Measurements from ENCODE around the gene AOPEP.

DNA sequence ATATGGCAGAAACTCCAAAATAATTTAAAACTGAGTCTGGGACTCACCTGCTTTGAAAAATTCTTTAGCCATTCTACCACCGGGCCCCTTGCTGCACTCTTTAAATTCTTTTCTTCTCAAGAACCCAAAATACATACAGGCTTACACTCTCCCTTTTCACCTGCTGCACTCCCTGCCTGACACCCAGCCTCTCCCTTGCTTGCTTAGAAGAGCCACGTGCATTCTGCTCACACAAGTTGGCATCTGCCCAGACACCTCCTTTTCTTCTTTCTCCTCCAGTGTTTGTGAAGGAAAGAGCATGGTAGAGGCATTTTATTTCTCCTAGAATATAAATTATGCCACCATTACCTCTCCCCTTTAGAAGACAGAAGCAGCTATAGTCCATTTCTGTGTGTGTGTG lies 39.0 kb upstream of the AOPEP start:
- TF ChIP-seq, protein P1, sequence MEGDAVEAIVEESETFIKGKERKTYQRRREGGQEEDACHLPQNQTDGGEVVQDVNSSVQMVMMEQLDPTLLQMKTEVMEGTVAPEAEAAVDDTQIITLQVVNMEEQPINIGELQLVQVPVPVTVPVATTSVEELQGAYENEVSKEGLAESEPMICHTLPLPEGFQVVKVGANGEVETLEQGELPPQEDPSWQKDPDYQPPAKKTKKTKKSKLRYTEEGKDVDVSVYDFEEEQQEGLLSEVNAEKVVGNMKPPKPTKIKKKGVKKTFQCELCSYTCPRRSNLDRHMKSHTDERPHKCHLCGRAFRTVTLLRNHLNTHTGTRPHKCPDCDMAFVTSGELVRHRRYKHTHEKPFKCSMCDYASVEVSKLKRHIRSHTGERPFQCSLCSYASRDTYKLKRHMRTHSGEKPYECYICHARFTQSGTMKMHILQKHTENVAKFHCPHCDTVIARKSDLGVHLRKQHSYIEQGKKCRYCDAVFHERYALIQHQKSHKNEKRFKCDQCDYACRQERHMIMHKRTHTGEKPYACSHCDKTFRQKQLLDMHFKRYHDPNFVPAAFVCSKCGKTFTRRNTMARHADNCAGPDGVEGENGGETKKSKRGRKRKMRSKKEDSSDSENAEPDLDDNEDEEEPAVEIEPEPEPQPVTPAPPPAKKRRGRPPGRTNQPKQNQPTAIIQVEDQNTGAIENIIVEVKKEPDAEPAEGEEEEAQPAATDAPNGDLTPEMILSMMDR (IDR thresholded peaks at IDR 0.05): no peak
- TF ChIP-seq NPAS2 (CRISPR knock-in tag; IDR thresholded peaks at IDR 0.05; ENCODE audit: borderline replicate concordance): no peak
- no peak for TF ChIP-seq POLR2A (IDR thresholded peaks at IDR 0.05; ENCODE audit: low read length)
- TF ChIP-seq, protein P2, sequence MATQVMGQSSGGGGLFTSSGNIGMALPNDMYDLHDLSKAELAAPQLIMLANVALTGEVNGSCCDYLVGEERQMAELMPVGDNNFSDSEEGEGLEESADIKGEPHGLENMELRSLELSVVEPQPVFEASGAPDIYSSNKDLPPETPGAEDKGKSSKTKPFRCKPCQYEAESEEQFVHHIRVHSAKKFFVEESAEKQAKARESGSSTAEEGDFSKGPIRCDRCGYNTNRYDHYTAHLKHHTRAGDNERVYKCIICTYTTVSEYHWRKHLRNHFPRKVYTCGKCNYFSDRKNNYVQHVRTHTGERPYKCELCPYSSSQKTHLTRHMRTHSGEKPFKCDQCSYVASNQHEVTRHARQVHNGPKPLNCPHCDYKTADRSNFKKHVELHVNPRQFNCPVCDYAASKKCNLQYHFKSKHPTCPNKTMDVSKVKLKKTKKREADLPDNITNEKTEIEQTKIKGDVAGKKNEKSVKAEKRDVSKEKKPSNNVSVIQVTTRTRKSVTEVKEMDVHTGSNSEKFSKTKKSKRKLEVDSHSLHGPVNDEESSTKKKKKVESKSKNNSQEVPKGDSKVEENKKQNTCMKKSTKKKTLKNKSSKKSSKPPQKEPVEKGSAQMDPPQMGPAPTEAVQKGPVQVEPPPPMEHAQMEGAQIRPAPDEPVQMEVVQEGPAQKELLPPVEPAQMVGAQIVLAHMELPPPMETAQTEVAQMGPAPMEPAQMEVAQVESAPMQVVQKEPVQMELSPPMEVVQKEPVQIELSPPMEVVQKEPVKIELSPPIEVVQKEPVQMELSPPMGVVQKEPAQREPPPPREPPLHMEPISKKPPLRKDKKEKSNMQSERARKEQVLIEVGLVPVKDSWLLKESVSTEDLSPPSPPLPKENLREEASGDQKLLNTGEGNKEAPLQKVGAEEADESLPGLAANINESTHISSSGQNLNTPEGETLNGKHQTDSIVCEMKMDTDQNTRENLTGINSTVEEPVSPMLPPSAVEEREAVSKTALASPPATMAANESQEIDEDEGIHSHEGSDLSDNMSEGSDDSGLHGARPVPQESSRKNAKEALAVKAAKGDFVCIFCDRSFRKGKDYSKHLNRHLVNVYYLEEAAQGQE (IDR thresholded peaks at IDR 0.05): no peak
- no peak for TF ChIP-seq MAZ (IDR thresholded peaks at IDR 0.05; ENCODE audit: borderline replicate concordance, low read depth, low read length)
- no peak for TF ChIP-seq RAD21 (conservative IDR thresholded peaks at IDR 0.05 in 1 of 2, IDR thresholded peaks at IDR 0.05 in 1 of 2)
- TF ChIP-seq HOXA7 (CRISPR knock-in tag; IDR thresholded peaks at IDR 0.05): no peak
- no peak for TF ChIP-seq EP300 (IDR thresholded peaks at IDR 0.05)
- no peak for TF ChIP-seq MYC (IDR thresholded peaks at IDR 0.05; ENCODE audit: borderline replicate concordance, low read length)
- no peak for TF ChIP-seq SREBF2 (IDR thresholded peaks at IDR 0.05)
- no peak for TF ChIP-seq HDAC2 (IDR thresholded peaks at IDR 0.05)
- TF ChIP-seq, protein P3, sequence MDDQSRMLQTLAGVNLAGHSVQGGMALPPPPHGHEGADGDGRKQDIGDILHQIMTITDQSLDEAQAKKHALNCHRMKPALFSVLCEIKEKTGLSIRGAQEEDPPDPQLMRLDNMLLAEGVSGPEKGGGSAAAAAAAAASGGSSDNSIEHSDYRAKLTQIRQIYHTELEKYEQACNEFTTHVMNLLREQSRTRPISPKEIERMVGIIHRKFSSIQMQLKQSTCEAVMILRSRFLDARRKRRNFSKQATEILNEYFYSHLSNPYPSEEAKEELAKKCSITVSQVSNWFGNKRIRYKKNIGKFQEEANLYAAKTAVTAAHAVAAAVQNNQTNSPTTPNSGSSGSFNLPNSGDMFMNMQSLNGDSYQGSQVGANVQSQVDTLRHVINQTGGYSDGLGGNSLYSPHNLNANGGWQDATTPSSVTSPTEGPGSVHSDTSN (IDR thresholded peaks at IDR 0.05): no peak
- no peak for TF ChIP-seq JUN (IDR thresholded peaks at IDR 0.05)
